Psoas muscle (tissue), 8 donors: Measurements from ENCODE around the gene ATP5MC2. TPM values are rescaled to one million over a fixed set of nuclear protein-coding genes. Genes with fewer than 3 reads are reported as not detected.
"Not testable (repeated sequence)": the region's sequence is repeated elsewhere in the genome, so short reads cannot be mapped to it uniquely, and the experiment has no call there.

Experiments used
- ATAC-seq, 4 donors: fragments of 200-7000 bp; cut with Tn5 transposase; one replicate each; pipeline ENCODE4 v1.9.1; 2020; ENCODE audit warnings: moderate library complexity in 3 of 4, mild to moderate bottlenecking in 2 of 4
- DNase-seq, 2 donors: peaks; one replicate each; pipeline ENCODE4 v3.0.0-alpha.2; 2020
- H3K27ac ChIP-seq: fragments of 200-600 bp; one replicate; pipeline ENCODE4 v1.8.0; 2022
- H3K27me3 ChIP-seq, 3 donors: fragments of 200-600 bp in 1 of 3; one replicate each; pipeline versions ENCODE4 v1.6.1 to v1.8.0; 2013 to 2022; ENCODE audit warnings: low read length in 2 of 3, mild to moderate bottlenecking in 2 of 3, moderate library complexity in 1 of 3; ENCODE audit not compliant: insufficient read depth in 3 of 3
- H3K36me3 ChIP-seq, 2 donors: fragments of 200-600 bp in 1 of 2; one replicate each; pipeline versions ENCODE4 v1.6.1 to v1.8.0; 2013 to 2022; ENCODE audit warnings: low read depth in 1 of 2, mild to moderate bottlenecking in 1 of 2, moderate library complexity in 1 of 2; ENCODE audit not compliant: insufficient read depth in 1 of 2
- H3K4me1 ChIP-seq: fragments of 200-600 bp; one replicate; pipeline ENCODE4 v1.8.0; 2022
- H3K4me3 ChIP-seq: fragments of 200-600 bp; one replicate; pipeline ENCODE4 v1.8.0; 2022; ENCODE audit warnings: mild to moderate bottlenecking
- H3K9me3 ChIP-seq: fragments of 200-600 bp; one replicate; pipeline ENCODE4 v1.8.0; 2022
- WGBS, 3 donors: extraction: QIAGEN DNeasy Blood & Tissue Kit; methylation state at CpG; one replicate each; pipeline versions ENCODE4 v1.1.6 to v1.1.7; 2013; 5-methylcytosine and 5-hydroxymethylcytosine counted together
- intact Hi-C, 2 donors: fragments of 100-400 bp; cut with DNase I; formaldehyde crosslinking; loops; one replicate each; pipeline versions ENCODE4 v1.11.0 to v1.14.2; 2022
- polyA plus RNA-seq, 3 donors: library from polyadenylated mRNA; stranded (reverse); fragments of 200-250 nt; gene quantifications; one replicate each; pipeline ENCODE4 v1.2.3, GENCODE V29; 2013
- total RNA-seq, 4 donors: library from RNA; stranded (reverse); fragmentation: NEBNext Ultra II Directional in 2 of 4; extraction: Animal tissue kit (Norgen Biotek cat#: 25700) in 2 of 4; gene quantifications; one replicate each; pipeline versions ENCODE4 v1.2.1 to v1.2.4, GENCODE V29; 2021 to 2023
- TF ChIP-seq, protein P1 (sequence below): fragments of 200-600 bp; IDR thresholded peaks from one replicate; pipeline ENCODE4 v1.8.0; 2022; ENCODE audit warnings: antibody characterized with exemption
- donor health status: healthy with polysubstance abuse.
- donor health status: DM: no; HTN: no; CAD: no; lungs with moderate emphysema.
- donor health status: Bipolar disorder and iron deficiency.
- donor health status: healthy.
- donor health status: DM: yes; HTN: yes; CAD: no.
- donor health status: DM: no; HTN: no; CAD: no.
- donor health status: DM: no; HTN: no; CAD: no.
- donor health status: DM: yes; HTN: yes; CAD: no.

ATP5MC2 gene
- total and polyA plus RNA-seq, 7 donors: 349 to 646 (median 469) TPM

DNA sequence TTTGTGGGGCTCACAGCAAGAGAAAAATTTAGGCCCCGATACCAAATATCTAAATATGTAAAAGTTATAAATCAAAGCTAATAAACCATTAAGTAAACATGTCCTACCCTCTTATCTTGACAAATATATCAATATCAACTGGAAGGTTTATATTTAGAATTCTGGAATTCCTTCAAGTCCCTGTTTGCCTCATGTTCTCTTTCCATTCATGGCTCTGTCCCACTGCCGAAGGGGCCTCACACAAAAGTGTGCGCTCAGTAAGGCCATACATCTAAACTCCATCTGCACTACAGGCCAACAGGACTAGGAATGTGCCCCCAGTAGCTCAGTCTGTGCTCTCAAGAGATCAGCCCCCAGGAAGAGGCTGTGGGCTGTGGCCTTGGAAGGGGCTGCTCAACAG, 10.6 kb upstream of the ATP5MC2 start:
- H3K27ac ChIP-seq: no peak overlapping the region
- WGBS, 3 donors: 49 to 87% (median 77%) methylated on average over 3 of the region's 3 CpGs
- no peaks in the 10 kb centered on the region for H3K4me1 ChIP-seq
- H3K9me3 ChIP-seq: no peaks in the 10 kb centered on the region
- intact Hi-C loops: no loop called here
- no peak for ATAC-seq
- no peak overlapping the region for H3K4me3 ChIP-seq
- no peaks in the 10 kb centered on the region for H3K36me3 ChIP-seq
- H3K27me3 ChIP-seq: no peaks in the 10 kb centered on the region
- TF ChIP-seq, protein P1, sequence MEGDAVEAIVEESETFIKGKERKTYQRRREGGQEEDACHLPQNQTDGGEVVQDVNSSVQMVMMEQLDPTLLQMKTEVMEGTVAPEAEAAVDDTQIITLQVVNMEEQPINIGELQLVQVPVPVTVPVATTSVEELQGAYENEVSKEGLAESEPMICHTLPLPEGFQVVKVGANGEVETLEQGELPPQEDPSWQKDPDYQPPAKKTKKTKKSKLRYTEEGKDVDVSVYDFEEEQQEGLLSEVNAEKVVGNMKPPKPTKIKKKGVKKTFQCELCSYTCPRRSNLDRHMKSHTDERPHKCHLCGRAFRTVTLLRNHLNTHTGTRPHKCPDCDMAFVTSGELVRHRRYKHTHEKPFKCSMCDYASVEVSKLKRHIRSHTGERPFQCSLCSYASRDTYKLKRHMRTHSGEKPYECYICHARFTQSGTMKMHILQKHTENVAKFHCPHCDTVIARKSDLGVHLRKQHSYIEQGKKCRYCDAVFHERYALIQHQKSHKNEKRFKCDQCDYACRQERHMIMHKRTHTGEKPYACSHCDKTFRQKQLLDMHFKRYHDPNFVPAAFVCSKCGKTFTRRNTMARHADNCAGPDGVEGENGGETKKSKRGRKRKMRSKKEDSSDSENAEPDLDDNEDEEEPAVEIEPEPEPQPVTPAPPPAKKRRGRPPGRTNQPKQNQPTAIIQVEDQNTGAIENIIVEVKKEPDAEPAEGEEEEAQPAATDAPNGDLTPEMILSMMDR: no peak
- DNase-seq: no peak

DNA sequence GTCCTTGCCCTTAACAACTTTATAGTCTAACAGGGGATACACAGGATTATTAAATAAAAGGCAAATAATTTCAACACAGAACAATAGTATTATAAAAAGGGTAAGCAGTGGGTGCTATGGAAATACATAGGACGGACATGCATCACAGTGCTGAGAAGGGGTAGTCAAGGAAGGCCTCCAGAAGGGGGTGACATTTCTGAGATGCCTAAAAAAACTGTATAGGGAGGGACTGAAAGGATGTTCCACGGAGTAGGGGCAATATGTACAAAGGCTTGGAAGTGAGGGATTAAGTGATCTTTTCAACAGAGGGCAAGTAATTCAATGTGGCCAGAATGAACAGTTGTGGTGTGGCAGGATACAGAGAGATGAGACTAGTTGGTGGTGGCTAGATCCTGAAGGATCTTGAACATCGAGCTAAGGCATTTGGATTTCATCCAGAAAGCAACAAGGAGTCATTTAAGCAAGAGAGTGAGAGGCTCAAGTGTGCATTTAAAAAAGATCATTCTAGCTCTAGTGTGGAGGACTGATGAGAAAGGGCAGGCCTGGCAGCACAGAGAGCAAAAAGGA, 8.9 kb upstream of the ATP5MC2 start:
- ATAC-seq: no peak
- no peak overlapping the region for H3K4me3 ChIP-seq
- TF ChIP-seq, protein P1: no peak
- H3K4me1 ChIP-seq: no peaks in the 10 kb centered on the region
- no peak overlapping the region for H3K27ac ChIP-seq
- no peaks in the 10 kb centered on the region for H3K36me3 ChIP-seq
- intact Hi-C loops: no loop called here
- 62 to 68% (median 68%) methylated on average over 3 of the region's 3 CpGs for WGBS, 3 donors
- no peaks in the 10 kb centered on the region for H3K27me3 ChIP-seq
- DNase-seq: no peak
- no peaks in the 10 kb centered on the region for H3K9me3 ChIP-seq

GRCh38 chr12:53683983-53684382, 8.1 kb upstream of the ATP5MC2 start:
- Histone ChIP-seq H3K36me3 (no peaks in the 10 kb centered on the region), H3K4me3 (no peak overlapping the region), H3K27ac (no peak overlapping the region), H3K27me3 (no peaks in the 10 kb centered on the region), H3K4me1 (no peaks in the 10 kb centered on the region), H3K9me3 (no peaks in the 10 kb centered on the region)
- intact Hi-C loops: no loop called here
- no peak for ATAC-seq
- DNase-seq: no peak
- 82 to 88% (median 88%) methylated on average over 9 of the region's 9 CpGs for WGBS, 3 donors
- TF ChIP-seq, protein P1: no peak

DNA sequence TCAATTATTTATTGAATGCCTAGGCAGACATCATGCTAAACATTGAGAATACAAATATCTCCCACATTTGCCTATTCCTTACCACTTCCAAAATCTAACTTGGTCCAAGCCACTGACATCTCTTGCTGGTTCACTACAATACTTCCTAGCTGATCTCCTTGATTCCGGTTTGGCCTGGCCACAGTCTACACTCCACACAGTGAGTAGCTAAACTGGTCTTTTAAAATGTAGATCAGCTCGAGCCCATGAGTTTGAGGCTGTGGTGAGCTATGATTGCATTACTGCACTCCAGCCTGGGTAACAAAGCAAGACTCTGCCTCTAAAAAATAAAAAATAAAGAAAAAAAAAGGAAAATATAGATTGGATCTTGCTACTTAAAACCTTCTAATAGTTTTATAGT, 7.6 kb upstream of the ATP5MC2 start:
- ATAC-seq: no peak
- no peak overlapping the region for H3K4me3 ChIP-seq
- peaks cover 1% of the 10 kb centered on the region for H3K4me1 ChIP-seq
- H3K9me3 ChIP-seq: no peaks in the 10 kb centered on the region
- 95 to 99% (median 97%) methylated on average over 2 of the region's 2 CpGs for WGBS, 3 donors
- no peak overlapping the region for H3K27ac ChIP-seq
- intact Hi-C loops: no loop called here
- H3K36me3 ChIP-seq: no peaks in the 10 kb centered on the region
- H3K27me3 ChIP-seq: no peaks in the 10 kb centered on the region
- no peak for DNase-seq
- TF ChIP-seq, protein P1: no peak

GRCh38 chr12:53680061-53680460, 4.2 kb upstream of the ATP5MC2 start:
- H3K4me3 ChIP-seq, DNase-seq: not testable (repeated sequence)

More at GRCh38 chr12:53680061-53680460, 4.2 kb upstream of the ATP5MC2 start:
- H3K27me3 ChIP-seq, ATAC-seq, H3K9me3 ChIP-seq, intact Hi-C loops, H3K27ac ChIP-seq, H3K36me3 ChIP-seq: not testable (repeated sequence)
- 76 to 89% (median 83%) methylated on average over 5 of the region's 5 CpGs for WGBS, 3 donors
- H3K4me1 ChIP-seq: peaks cover 13% of the 10 kb centered on the region
